HG03196 (cell line): ENCODE data around the gene EXOSC5.
"Not testable (repeated sequence)": the region's sequence is repeated elsewhere in the genome, so short reads cannot be mapped to it uniquely, and the experiment has no call there.

Experiments
- ATAC-seq: cut with Tn5 transposase; IDR thresholded peaks from one replicate; pipeline ENCODE4 v1.9.1; 2021; ENCODE audit not compliant: unreplicated experiment

Gene EXOSC5

DNA sequence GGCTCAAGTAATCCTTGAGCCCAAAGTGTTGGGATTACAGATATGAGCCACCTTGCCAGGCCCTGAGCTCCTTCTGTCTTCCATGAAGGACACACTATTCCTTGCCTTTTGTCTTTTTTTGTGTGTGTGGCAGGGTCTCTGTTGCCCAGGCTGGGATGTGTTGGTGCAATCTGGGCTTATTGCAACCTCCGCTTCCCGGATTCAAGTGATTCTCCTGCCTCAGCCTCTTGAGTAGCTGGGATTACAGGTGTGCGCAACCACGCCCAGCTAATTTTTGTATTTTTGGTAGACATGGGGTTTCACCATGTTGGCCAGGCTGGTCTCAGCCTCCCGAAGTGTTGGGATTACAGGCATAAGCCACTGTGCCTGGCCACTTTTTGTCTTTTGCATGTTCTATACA lies 11.7 kb upstream of the EXOSC5 start:
- ATAC-seq: not testable (repeated sequence)

GRCh38 chr19:41408256-41408655 lies 11.1 kb upstream of the EXOSC5 start:
- ATAC-seq: no peak

DNA sequence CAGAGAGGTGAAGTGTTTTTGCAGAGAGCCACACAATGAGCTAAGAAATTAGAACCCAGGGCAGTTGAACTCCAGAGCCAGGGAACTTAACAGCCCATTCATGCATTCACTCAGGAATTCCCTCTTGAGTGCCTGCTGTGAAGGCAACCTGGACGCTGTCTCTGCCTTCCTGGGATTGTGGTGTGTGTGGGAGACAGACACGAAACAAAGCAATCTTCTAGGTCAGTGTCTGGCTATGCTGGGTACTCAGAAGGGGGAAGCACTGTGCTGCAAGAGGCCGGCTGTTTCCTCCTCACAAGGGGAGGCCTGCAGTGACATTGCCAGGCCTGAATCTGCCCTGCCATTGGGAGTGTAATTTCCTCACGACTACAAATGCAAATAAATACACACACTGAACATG lies 10.1 kb upstream of the EXOSC5 start:
- no peak for ATAC-seq

DNA sequence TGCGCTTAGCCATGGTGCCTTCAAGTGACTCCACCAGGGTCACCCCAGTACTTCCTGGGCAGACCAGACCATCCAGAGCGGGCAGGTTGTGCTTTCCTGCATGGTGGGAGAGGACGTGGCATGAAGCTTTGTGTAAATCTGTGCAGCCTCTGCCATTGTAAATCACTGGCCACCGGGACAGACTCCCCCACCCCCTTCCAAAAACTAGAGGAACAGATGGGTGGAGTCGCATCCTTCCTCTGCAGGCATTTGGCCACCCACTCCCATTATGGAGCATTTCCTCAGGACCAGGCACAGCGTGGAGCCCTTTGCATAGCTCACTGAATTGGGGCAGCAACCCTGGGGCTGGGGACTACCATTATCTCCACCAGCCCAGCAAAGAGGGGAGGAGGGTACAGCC lies 8.6 kb upstream of the EXOSC5 start:
- no peak for ATAC-seq

DNA sequence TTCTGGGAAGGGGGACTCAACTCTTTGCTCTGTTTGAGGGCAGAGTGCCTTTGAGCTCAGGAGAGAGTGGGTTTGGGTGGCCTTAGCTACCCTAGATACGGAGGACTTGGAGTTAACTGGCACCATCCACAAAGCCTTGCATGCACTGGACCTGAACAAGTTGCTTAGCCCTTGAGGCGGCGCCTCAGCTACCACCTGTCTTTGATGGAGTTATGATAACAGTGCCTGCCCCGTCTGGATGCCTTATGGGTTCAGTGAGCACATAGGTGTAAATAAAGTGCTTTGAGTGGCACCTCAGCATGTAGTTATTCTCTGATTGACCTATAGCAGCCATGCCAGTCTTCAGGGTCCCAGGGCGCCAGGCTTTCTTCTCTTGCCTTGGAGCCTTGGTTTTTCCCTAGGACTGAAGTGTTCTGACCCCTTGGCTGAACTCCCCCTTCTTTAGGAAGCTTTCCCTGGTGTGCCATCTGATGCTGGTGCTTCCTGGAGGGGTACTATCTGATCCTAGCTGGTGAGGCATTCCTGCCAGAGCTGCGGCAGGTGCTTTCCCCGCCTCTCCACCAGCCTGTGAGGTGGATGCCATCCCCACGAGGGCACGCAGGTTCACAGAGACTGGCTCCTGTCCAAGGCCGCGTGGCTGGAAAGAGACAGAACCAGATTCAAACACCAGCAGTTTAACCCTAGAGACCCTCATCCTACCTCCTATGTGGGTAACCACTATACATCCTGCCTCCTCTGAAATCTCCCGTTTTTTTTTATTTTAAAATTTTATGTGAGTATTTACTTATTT lies 6.2 kb upstream of the EXOSC5 start:
- ATAC-seq: no peak

GRCh38 chr19:41402010-41402409 lies 4.9 kb upstream of the EXOSC5 start:
- no peak for ATAC-seq

DNA sequence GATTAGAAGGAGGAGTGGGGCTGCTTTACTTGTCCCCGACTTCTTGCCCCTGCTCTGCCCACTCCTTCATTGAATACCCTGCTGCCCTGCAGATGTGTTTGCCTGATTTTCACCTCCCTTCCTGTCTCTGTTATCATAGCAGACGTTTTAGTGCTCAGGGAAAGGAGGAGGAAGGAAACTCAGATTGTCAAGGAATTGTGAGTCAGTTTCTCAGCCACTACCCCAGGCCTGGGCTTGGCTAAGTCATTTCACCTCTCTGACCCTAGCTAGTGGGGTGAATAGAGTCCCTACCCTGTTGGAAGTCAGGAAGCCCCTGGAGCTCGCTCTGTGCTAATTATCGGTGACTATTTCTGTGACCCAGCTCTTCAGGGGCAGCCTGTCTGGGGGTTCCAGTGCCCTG lies 4.3 kb upstream of the EXOSC5 start:
- ATAC-seq: no peak

DNA sequence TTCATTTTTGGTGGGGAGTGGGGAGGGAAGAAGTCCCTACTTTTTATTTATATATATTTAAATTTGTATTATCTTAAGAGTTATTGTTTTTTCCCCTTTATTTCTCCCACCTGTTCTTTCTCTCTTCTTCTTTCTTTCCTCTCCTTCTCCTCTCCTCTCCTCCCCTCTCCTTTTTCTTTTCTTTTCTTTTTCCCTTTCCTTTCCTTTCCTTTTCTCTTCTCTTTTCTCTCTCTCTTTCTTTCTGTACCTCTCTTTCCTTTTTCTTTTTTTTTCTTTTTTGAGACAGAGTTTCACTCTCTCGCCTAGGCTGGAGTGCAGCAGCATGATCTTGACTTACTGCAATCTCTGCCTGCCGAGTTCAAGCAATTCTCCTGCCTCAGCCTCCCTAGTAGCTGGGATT lies 2.4 kb upstream of the EXOSC5 start:
- no peak for ATAC-seq

DNA sequence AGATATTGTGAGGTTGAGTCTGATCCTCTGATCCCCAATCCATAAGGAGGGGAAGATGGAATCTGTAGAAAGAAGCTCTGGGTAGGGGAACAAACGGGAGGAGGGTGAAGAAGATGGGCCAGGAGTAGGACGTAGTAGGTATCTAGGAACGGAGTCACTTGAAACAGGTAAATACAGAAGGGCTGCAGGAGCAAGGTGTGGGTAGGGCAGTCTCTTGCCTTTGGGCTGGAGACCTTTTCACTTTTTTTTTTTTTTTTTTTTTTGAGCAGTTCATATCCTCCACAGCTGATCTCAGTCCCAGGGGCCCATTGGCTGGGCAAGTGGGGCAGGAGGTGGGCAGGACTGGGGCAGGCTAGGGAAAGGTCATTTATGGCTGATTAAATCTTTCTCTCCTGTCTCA lies 1.9 kb upstream of the EXOSC5 start:
- no peak for ATAC-seq

DNA sequence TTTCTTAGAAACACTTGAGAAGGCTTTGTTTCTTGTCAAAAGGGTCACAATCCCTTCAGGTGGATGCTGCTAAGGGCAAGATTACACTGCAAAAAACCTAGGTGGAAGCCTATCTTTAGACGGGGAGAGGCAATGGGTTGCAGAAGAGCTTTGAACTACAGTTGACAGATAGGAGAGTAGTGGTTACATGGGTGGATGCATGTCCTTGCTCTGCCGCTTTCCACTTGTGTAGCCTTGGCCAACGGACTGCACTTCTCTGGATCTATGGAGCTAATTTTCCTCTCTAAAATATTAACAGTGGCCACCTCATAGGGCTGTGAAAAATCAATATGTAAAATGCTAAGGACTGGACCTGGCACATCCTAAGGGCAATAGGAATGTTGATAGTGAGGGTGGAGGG lies 1.4 kb upstream of the EXOSC5 start:
- ATAC-seq: no peak

GRCh38 chr19:41398050-41398418 lies 875 bp upstream of the EXOSC5 start:
- ATAC-seq: no peak

DNA sequence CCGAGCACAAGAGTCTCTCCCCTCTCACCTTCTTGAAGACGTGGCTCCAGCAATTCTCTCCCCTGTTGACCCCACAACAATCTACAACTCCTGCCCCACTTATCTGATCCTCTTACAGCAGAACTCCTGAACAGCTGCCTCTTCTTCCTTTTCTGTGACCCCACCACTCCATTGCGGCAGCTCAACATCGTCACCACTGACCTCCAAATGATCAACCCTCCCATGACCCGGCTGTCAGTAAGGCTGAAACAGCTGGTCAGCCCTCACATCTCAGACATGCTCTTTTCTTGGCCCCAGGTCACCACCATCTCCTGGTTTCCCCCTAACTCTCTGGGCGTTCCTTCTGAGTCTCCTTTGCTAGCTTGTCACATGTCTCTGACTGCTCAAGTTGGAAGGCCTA lies 1.8 kb downstream of the EXOSC5 start:
- no peak for ATAC-seq

DNA sequence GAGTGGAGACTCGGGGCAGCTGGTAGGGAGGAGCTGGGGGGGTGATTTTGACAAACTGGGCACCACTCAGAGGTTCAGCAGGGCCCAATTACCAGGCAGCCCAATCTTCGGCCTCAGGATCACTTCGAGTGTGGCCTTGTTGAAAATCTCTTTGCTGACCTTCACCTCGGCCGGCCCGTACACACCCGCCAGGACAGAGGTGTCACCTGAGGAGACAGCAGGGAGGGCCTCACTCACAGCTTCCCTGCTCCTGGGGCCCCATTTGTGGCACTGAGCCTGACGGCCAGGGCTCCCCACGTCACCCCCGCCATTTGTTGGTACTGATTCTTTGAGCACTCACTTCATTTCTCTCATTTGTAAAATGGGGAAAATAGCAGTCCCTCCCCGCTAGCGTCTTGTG lies 4.4 kb downstream of the EXOSC5 start:
- no peak for ATAC-seq

- ATAC-seq: no peak
Observed at GRCh38 chr19:41391618-41392017, 5.5 kb downstream of the EXOSC5 start.

DNA sequence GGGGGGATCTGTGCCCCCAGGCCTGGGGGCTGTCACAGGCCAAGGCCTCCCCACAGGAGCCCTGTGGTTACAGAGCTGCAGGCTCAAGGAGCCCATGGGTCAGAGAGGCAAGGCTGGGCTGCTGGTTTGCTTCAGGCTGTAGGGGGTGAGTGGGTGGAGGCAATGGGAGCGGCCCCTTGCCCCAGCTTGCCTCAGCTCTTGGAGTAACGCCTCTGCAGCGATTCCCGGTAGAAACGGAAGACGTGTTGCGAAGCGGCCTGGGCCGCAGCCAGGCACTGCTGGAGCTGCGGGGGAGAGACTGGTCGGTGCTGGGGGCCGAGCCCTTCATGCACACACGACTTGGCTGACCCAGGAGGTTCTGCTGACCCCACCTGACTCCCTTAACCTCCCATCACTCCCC lies 10.7 kb downstream of the EXOSC5 start:
- no peak for ATAC-seq

- ATAC-seq: no peak
Observed at GRCh38 chr19:41384351-41384750, 12.8 kb downstream of the EXOSC5 start.

GRCh38 chr19:41381536-41381935 lies 15.6 kb downstream of the EXOSC5 start:
- not testable (repeated sequence) for ATAC-seq

DNA sequence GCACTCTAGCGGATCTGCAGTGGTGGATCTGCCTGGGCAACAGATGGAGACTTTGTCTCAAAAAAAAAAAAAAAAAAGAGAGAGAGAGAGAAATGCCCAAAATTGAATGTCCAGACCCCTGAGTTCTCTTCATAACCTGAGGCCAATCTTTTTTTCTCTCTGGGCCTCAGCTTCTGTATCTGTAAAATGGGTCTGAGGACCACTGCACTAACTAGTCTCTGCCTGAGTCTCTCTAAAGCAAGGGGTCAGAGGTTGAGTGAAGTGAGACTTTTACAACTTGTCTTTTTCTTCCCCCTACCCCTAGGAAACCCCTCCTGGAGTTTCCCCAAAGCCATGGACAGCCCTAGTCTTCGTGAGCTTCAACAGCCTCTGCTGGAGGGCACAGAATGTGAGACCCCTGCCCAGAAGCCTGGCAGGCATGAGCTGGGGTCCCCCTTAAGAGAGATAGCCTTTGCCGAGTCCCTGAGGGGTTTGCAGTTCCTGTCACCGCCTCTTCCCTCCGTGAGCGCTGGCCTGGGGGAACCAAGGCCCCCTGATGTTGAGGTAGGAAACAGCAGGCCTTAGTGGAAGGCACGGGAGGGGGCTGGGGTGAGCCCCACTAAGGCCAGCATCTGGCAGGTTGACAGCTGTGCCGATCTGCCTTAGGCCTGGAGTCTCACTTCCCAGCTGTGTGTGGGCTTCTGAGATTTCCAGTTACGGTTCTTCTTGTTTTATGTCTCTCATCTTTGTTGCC lies 19.0 kb downstream of the EXOSC5 start:
- peak; percentile 50 for ATAC-seq

DNA sequence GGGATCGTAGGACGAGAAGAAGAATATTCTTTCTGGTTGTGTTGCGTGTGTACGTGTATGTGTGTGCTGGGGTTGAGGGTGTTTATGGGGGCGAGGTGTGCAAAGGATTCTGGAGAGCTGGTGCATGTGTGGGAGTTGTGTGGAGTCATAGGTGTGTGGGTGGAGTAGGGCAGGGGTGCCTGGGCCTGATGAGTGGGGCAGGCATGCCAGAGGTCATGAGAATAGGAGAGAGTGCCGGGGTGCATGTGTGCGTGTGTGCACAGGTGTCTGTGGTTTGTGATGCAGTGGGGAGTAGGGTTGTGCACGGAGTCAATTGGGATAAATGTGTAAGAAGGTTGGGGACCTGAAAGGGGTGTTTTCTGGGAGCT lies 20.2 kb downstream of the EXOSC5 start:
- ATAC-seq: no peak

- no peak for ATAC-seq
Observed at GRCh38 chr19:41376241-41376997, 20.7 kb downstream of the EXOSC5 start, which contains the start of gene TMEM91. TSS of gene TMEM91 (plus strand) at chr19:41376533. CDS start at chr19:41378310, 1,777 bp downstream.

DNA sequence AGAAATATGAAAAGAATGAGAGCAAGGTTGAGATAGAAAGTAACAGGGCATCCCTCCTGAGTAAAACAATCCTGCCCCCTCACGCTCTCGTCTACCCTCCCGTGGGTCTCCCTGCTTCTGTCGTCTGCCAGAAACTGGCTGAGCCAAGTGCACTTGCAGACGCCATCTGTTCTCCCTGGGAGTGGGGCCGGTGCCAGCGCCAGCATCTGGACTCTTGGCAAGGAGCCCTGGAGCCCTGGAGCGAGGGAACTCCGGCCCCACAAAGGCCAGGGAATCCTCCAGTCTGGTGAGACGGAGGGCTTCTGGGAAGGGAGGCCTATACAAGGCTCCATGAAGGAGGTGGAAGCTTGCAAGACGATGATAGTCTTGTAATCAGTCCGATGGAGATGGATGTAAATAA lies 23.2 kb downstream of the EXOSC5 start:
- ATAC-seq: no peak

GRCh38 chr19:41372501-41372900 lies 24.7 kb downstream of the EXOSC5 start:
- ATAC-seq: no peak
